Activated CD4-positive, CD25-positive, alpha-beta regulatory T cell treated with anti-CD3 and anti-CD28 coated beads, Interleukin-2, amount 50 U/mL, for 72 hours (primary cell): ENCODE data around the gene MBD3L1.

Experiments used
- DNase-seq: peaks from one replicate; pipeline ENCODE4 v3.0.0; 2021

Gene MBD3L1

DNA sequence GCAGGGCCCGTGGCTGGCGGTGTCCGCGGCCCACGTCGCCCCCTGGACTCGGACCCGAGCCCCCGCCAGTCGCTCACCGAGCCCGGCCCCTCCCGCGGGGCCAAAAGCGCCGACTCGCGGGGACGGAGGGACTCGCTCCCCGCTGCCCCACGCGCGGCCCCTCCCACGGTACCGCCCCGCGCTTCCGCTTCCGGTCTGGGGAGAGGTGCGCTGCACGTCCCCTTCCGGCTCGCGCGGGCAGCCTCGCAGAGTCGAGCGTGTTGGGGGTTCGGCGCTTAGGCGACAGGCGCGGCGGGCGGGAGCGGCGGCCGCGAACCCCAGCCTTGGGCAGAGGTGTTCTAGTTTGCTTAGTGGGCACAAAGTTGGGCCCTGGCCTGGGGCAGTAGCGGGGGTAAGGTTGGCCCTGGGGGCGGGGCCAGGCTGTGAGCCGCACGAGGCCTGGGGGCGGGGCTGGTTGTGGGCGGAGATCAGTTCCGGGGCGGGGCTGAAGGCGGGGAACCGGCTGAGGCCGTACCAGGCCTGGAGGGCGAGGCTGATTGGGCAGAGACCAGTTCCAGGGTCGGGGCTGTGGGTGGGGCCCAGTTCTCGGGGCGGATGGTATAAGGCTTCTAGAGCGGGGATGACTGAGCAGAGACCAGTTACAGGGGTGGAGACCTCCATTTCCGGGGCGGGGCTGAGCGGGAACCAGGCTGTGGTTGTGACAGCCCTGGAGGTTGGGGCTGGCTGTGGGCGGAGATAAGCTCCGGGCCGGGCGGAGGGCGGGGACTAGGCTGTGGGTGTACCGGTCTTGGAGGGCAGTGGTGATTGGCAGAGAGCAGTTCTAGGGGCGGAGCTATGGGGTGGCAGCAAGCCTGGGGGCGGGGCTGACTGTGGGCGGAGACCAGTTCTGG, at the start of gene MBD3L1, which contains the start of gene ZNF558:
TSS of gene MBD3L1 (plus strand) at position 246 of the 890 bp plus-strand sequence. CDS start 10,302 bp downstream, outside the sequence.
TSS of gene ZNF558 (minus strand) at position 173 of the 890 bp plus-strand sequence. CDS start 9,645 bp downstream, outside the sequence.
- DNase-seq = peak; percentile 99

DNA sequence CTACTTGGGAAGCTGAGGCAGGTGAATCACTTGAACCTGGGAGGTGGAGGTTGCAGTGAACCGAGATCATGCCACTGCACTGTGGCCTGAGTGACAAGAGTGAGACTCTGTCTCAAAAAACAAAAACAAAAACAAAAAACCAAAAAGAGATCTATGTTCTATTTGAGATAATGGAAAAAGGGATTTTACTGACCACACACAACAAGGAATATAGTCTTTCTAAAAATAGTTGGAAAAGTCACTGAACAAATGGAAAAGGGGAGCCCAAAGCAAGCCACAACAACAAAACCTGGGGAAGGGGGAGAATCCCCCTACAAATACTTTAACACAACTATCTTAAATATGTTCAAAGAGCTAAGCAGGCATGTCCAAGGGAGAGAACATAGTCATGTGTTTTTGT, 37.4 kb upstream of the MBD3L1 start:
- DNase-seq = no peak

GRCh38 chr19:8806661-8807060, 25.5 kb upstream of the MBD3L1 start:
- DNase-seq = no peak

DNA sequence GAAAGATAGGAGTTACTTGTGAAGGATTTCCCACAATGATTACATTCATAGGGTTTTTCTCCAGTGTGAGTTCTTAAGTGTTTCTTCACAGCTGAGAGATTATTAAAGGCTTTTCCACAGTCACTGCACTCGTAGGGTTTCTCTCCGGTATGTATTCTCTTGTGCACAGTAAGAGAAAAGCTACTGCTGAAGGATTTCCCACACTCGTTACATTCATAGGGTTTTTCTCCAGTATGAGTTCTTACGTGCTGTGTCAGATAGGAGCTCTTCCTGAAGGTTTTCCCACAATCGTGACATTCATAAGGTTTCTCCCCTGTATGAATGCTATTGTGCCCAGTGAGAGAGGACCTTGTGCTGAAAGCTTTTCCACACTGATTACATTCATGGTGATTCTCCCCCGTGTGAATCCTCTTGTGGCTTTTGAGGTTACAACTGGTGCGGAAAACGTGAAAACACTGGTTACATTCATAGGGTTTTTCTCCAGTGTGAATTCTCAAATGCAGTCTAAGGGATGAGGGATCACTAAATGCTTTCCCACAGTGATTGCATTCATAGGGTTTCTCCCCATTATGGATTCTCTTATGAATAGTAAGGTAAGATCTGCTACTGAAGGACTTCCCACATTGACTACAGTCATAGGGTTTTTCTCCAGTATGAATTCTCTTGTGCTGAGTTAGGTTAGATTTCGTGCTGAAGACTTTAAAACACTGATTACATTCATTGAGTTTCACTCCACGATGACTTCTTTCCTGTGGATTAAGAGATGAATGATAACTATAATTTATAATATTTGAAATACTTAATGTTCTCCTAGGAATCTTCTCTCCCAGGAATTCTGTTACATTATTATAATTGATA, 20.6 kb upstream of the MBD3L1 start:
- no peak for DNase-seq

GRCh38 chr19:8814176-8814575, 18.0 kb upstream of the MBD3L1 start:
- DNase-seq = no peak

- DNase-seq = no peak
Measured at GRCh38 chr19:8815780-8816179, 16.4 kb upstream of the MBD3L1 start.

DNA sequence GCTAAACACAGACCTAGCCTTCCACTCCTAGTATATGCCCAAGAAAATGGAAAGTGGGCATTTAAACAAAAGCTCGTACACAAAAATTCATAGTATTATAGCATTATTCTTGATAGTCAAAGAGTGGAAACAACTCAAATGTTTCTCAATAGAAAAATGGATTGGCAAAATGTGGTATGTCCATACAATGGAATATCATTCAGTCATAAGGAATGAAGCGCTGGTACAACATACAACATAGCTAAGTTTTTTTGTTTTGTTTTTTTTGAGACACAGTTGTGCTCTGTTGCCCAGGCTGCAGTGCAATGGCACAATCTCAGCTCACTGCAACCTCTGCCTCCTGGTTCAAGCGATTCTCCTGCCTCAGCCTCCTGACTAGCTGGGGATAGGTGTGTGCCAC, 11.9 kb upstream of the MBD3L1 start:
- DNase-seq = no peak

DNA sequence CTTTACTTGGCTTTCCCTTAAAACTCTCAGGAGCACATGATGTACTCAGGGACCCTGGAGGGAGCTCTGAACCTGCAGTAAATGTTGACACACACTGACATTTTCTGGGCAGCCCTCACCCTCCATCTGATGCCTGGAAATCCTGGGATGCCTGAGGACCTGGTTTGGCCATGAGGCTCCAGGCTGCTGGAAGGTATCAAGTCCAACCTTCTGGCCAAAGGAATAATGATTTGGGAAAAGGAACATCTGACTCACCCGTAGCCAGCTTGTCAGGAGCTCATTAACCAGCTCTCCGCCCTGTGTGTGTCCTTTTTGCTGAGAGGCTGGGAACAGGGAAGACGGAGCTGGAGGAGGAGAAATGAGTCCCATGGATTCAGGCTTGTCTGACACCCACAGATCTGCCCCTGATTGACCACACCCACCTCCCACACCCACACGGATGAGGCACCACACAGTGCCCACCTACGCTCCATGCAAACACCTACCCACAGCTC, 10.4 kb upstream of the MBD3L1 start:
- no peak for DNase-seq

DNA sequence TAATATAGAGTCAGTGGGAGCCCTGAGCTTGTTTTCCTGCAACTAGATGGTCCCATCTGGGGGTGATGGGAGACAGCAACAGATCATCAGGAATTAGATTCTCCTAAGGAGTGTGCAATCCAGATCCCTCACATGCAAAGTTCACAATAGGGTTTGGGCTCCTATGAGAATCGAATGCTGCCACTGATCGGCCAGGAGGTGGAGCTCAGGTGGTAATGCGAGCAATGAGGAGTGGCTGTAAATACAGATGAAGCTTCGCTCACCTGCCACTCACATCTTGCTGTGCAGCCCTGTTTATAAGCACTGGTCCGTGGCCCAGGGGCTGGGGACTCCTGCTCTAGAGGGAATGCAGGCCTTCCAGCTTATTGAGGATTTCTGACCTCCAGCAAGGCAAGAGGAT, 5.8 kb upstream of the MBD3L1 start:
- DNase-seq = no peak

DNA sequence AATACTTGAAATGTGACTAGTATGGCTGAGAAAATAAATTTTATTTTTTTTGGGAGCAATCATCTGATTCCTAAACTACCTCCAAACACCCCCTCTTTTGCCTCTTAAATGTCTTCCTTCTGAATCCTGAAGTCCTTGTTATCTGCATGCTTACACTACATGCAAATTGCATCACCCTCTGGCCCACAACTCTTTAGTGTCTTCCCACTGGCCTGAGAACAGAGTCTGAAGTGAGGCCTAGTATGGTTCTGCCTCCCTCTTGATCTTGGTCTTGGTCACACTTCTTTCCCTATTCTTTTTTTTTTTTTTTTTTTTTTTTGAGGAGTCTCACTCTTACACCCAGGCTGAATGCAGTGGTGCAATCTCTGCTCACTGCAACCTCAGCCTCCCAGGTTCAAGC, 4.9 kb upstream of the MBD3L1 start:
- DNase-seq = no peak

DNA sequence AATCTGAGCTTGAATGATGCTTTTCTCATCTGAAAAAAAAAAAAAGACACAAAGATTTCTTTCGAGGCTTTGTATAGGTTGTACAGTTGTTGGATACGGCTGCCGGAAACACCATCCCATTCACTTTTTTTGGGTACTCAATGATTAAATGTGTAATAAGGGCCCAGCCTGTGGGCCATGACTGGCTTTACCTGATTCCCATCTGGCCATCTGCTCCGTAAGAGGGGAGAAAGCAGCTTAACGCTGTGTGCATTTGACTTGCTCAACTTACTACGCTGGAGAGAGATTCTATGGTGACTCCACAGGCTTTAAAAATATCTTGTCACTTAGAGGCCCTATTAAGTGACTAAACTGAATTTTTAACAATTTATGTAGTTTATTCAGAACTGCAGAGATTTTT, 804 bp upstream of the MBD3L1 start:
- no peak for DNase-seq

- no peak for DNase-seq
Measured at GRCh38 chr19:8831832-8832131, 395 bp upstream of the MBD3L1 start.

GRCh38 chr19:8835446-8835845, 3.3 kb downstream of the MBD3L1 start:
- DNase-seq = no peak

DNA sequence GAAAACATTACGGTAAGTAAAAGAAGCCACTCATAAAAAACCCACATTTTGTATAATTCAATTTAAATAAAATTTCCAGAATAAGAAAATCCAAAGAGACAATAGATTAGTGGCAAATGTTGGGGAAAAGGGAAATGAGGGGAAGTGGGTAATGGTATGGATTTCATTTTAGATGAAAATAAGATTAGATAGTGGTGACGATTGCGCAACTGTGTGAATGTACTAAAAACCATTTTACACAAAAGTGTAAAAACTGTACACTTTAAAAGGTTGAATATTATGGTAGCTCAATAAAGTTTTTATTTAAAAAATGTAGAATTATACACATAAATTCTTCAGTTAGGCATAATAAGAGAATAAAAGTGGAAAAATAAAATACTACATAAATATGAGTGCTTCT, 3.7 kb downstream of the MBD3L1 start:
- no peak for DNase-seq

- no peak for DNase-seq
Measured at GRCh38 chr19:8840708-8841107, 8.5 kb downstream of the MBD3L1 start.

DNA sequence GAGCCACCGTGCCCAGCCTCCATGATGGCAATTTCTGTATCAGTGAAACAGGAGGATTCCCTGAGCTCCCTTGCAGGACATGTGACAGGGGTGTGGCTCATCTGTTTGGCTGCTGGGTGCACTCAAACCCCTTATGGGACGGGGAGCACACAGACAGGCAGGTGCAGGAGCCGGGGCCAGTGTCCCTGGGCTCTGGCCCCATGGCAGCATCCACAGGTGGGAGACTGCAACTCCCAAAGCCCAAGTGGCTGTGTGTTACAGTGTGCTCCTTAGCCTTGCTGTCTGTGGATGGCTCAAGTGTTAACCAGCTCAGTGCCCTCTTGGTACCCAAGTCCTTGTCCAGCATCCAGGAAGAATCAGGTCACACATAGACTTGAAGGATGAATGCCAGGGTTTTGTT, 14.6 kb downstream of the MBD3L1 start:
- no peak for DNase-seq

DNA sequence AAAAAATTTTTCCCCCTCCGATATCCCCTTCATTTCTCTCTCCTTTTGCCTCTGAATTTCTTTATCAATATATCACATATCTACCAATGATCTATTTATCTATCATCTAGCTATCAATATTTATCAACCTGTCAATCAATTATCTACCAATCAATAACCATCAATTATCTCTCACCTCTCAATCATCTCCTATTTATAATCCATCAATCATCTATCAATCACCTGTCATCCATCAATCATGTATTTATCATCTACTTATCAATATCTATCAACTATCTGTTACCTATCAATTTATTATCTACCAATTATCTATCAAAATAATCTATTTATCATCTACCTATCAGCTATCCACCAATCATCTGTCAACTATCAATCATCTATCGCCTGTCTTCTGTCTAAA, 17.1 kb downstream of the MBD3L1 start:
- DNase-seq = no peak

GRCh38 chr19:8850488-8850887, 18.3 kb downstream of the MBD3L1 start:
- DNase-seq = no peak

GRCh38 chr19:8858260-8858659, 26.1 kb downstream of the MBD3L1 start:
- no peak for DNase-seq

DNA sequence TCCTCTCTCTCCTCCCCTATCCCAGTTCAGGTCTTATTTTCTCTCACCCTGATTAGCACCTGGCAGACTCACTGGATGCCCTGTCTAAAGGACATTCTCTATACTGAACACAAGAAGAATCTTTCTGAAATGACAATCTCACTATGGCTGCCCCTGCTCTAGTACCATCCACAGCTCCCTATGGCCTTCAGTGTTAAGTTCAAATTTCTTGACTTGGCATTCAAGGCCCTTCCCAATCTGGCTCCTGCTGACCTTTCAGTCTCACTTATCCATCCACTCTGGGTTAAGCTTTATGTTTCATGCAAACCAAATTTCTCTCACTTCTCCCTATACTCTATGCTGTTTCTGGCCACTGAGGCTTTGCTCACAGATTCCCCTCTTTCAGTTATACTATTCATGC, 34.2 kb downstream of the MBD3L1 start:
- DNase-seq = no peak

- DNase-seq = no peak
Measured at GRCh38 chr19:8877854-8878705, 45.9 kb downstream of the MBD3L1 start.

DNA sequence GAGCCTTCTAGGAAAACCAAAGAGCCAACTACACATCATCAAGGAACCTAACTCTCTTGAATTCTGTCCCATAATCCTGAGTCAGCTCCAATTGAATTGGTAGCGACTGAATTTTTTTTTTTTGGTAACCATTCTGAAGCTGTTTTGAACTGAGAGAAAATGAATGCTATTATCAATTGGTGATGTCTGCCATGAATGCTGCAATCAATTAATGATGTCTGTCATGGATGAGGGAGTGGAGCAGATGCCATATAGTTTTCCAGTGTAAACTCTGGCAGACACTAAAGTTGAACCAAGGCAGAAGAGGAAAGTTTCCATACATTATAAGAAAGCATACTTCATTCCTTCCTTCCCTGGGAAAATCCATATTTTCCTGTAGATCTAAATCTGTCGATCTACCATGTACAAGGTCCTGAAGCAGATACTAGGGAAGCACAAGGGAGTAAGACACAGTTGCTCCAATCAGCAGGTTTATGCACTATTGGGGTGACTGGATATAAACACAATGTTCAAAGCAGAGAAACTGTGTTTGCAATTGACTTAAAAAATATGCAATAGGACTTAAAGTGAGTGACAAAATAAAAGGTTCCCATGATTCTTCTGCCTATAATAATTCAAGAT, 48.8 kb downstream of the MBD3L1 start:
- DNase-seq = no peak
